Lung (tissue), 12 donors: ENCODE results near the gene ZNF740. TPM values are rescaled to one million over a fixed set of nuclear protein-coding genes. Genes with fewer than 3 reads are reported as not detected.

Experiments
- ATAC-seq: fragments of 200-7000 bp; cut with Tn5 transposase; one replicate; pipeline ENCODE4 v1.9.1; 2020; ENCODE audit warnings: moderate number of reproducible peaks; ENCODE audit not compliant: insufficient read depth, low FRiP score
- DNase-seq, 3 donors: peaks; one replicate each; pipeline ENCODE4 v3.0.0-alpha.2; 2013 to 2017
- H3K27ac ChIP-seq, 2 donors: one replicate each; pipeline ENCODE4 v1.5.1; 2013; ENCODE audit warnings: mild to moderate bottlenecking in 2 of 2, moderate library complexity in 2 of 2, control low read depth in 1 of 2, inconsistent platforms in 1 of 2, low read depth in 1 of 2, low read length in 1 of 2
- H3K27me3 ChIP-seq, 3 donors: one replicate each; pipeline ENCODE4 v1.5.1; 2013; ENCODE audit warnings: low read length in 2 of 3; ENCODE audit not compliant: control insufficient read depth in 3 of 3, insufficient read depth in 3 of 3
- H3K36me3 ChIP-seq, 4 donors: one replicate each; pipeline ENCODE4 v1.5.1; 2013; ENCODE audit warnings: low read length in 4 of 4, mild to moderate bottlenecking in 1 of 4, moderate library complexity in 1 of 4; ENCODE audit not compliant: control insufficient read depth in 4 of 4, insufficient read depth in 4 of 4
- H3K4me1 ChIP-seq, 5 donors: one replicate each; pipeline ENCODE4 v1.5.1; 2013; ENCODE audit warnings: low read length in 5 of 5, mild to moderate bottlenecking in 2 of 5, moderate library complexity in 1 of 5; ENCODE audit not compliant: control insufficient read depth in 5 of 5, insufficient read depth in 5 of 5
- H3K4me3 ChIP-seq: one replicate; pipeline ENCODE4 v1.5.1; 2013; ENCODE audit warnings: mild to moderate bottlenecking, control low read depth, moderate library complexity
- H3K9ac ChIP-seq, 2 donors: one replicate each; pipeline ENCODE4 v1.5.1; 2013; ENCODE audit warnings: low read length in 2 of 2, control low read depth in 1 of 2; ENCODE audit not compliant: insufficient read depth in 1 of 2
- H3K9me3 ChIP-seq, 4 donors: one replicate each; pipeline ENCODE4 v1.5.1; 2013; ENCODE audit warnings: low read length in 3 of 4, mild to moderate bottlenecking in 1 of 4, moderate library complexity in 1 of 4; ENCODE audit not compliant: control insufficient read depth in 4 of 4, insufficient read depth in 3 of 4
- CTCF ChIP-seq: IDR thresholded peaks from 2 replicates; pipeline ENCODE4 v1.5.1; 2012; ENCODE audit warnings: mild to moderate bottlenecking; ENCODE audit errors: control extremely low read depth, extremely low read depth
- WGBS, 2 donors: extraction: QIAGEN DNeasy Blood & Tissue Kit; methylation state at CpG; one replicate each; pipeline ENCODE4 v1.1.7; 2013; 5-methylcytosine and 5-hydroxymethylcytosine counted together
- polyA plus RNA-seq, 2 donors: library from polyadenylated mRNA; stranded (reverse); fragments of 200-250 nt; gene quantifications; one replicate each; pipeline ENCODE4 v1.2.1, GENCODE V29; 2013
- total RNA-seq, 2 donors: library from RNA; depleted of rRNA in 1 of 2; stranded (reverse); fragments of >200 nt in 1 of 2; gene quantifications; one replicate each; pipeline ENCODE4 v1.2.1, GENCODE V29; 2014 to 2021
- donor health status: control.
- donor health status: control.
- donor health status: Bipolar disorder and iron deficiency.
- donor health status: healthy.
- donor health status: DM: yes; HTN: yes; CAD: no.

ZNF740 gene
- total and polyA plus RNA-seq, 4 donors, result 7.8 to 37.4 (median 18.3) TPM

GRCh38 chr12:53220694-53221202 is 40.2 kb downstream of the ZNF740 start:
- Histone ChIP-seq H3K9me3 (no peaks in the 10 kb centered on the region), H3K36me3 (peaks cover 0 to 3% (median 0%) of the 10 kb centered on the region in 4 donors), H3K4me3 (peak overlapping the region; percentile 29), H3K9ac (peak overlapping the region in 1 of 2 donors; percentile 67), H3K4me1 (peaks cover 0 to 77% (median 40%) of the 10 kb centered on the region in 5 donors), H3K27me3 (no peaks in the 10 kb centered on the region), H3K27ac (peak overlapping the region; percentile 97 to 99)
- DNase-seq, result peak; percentile 95 to 98 (median 96)
- WGBS, 2 donors, result 0 to 1% methylated on average over 39 to 42 of the region's 42 CpGs
- peak; percentile 83 for ATAC-seq
- TF ChIP-seq CTCF, result no peak

- no peak for TF ChIP-seq CTCF
- 1% methylated on average over 64 to 72 of the region's 72 CpGs for WGBS, 2 donors
- DNase-seq, result peak; percentile 85 to 92 (median 91)
These were observed 40.9 kb downstream of the ZNF740 start for GRCh38 chr12:53221203-53222080.

GRCh38 chr12:53222170-53222721 is 41.7 kb downstream of the ZNF740 start:
- peak overlapping the region; percentile 75 to 97 for H3K27ac ChIP-seq
- H3K9ac ChIP-seq, result peak overlapping the region in 1 of 2 donors; percentile 34
- 37 to 41% methylated on average over 5 of the region's 5 CpGs for WGBS, 2 donors
- peak in 2 of 3 donors; percentile 37 to 41 for DNase-seq
- TF ChIP-seq CTCF, result no peak
- H3K4me3 ChIP-seq, result no peak overlapping the region
- H3K4me1 ChIP-seq, result peaks cover 0 to 66% (median 37%) of the 10 kb centered on the region in 5 donors
- no peak for ATAC-seq
- peaks cover 0 to 6% (median 1%) of the 10 kb centered on the region in 4 donors for H3K36me3 ChIP-seq
- no peaks in the 10 kb centered on the region for H3K9me3 ChIP-seq
- no peaks in the 10 kb centered on the region for H3K27me3 ChIP-seq

More at GRCh38 chr12:53221203-53222080, 40.9 kb downstream of the ZNF740 start:
- Histone ChIP-seq H3K9me3 (no peaks in the 10 kb centered on the region), H3K27me3 (no peaks in the 10 kb centered on the region), H3K4me1 (peaks cover 0 to 73% (median 38%) of the 10 kb centered on the region in 5 donors), H3K36me3 (peaks cover 0 to 3% (median 0%) of the 10 kb centered on the region in 4 donors), H3K9ac (peak overlapping the region in 1 of 2 donors; percentile 73), H3K27ac (peak overlapping the region; percentile 97 to 99), H3K4me3 (peak overlapping the region; percentile 27)
- ATAC-seq, result peak; percentile 48
